Natural killer cell (primary cell): ENCODE results near the gene KIF16B. TPM values are rescaled to one million over a fixed set of nuclear protein-coding genes. Genes with fewer than 3 reads are reported as not detected.
"Not testable (repeated sequence)": the region's sequence is repeated elsewhere in the genome, so short reads cannot be mapped to it uniquely, and the experiment has no call there.

Experiments
- ATAC-seq, 3 donors: fragments of 150-1000 bp in 2 of 3; fragments of 200-7000 bp in 1 of 3; cut with Tn5 transposase; 1 replicate in 1 of 3; 2 replicates in 2 of 3; pipeline ENCODE4 v1.10.0; 2021; ENCODE audit warnings: mild to moderate bottlenecking in 2 of 3, moderate library complexity in 2 of 3
- DNase-seq, 2 donors: peaks; one replicate each; pipeline versions ENCODE4 v3.0.0 to v3.0.0-alpha.2; 2013 to 2021; ENCODE audit warnings: mixed read lengths in 1 of 2
- H3K27ac ChIP-seq: one replicate; pipeline ENCODE4 v1.5.1; 2013; ENCODE audit warnings: mild to moderate bottlenecking, low read length
- H3K27me3 ChIP-seq: one replicate; pipeline ENCODE4 v1.6.1; 2013; ENCODE audit warnings: low read length; ENCODE audit not compliant: control insufficient read depth, insufficient read depth
- H3K36me3 ChIP-seq: one replicate; pipeline ENCODE4 v1.6.1; 2013; ENCODE audit warnings: low read length; ENCODE audit not compliant: control insufficient read depth, insufficient read depth
- H3K4me1 ChIP-seq: one replicate; pipeline ENCODE4 v1.6.1; 2013; ENCODE audit warnings: low read length; ENCODE audit not compliant: control insufficient read depth, insufficient read depth
- H3K4me3 ChIP-seq: one replicate; pipeline ENCODE4 v1.5.1; 2013; ENCODE audit warnings: low read length
- H3K9me3 ChIP-seq: one replicate; pipeline ENCODE4 v1.6.1; 2013; ENCODE audit warnings: low read length; ENCODE audit not compliant: control insufficient read depth, insufficient read depth
- H3K27ac Mint-ChIP-seq, 2 donors: one replicate each; pipeline ENCODE4 v1.8.0; 2022; ENCODE audit warnings: mild to moderate bottlenecking in 2 of 2, mixed read lengths in 2 of 2, moderate library complexity in 1 of 2
- H3K27me3 Mint-ChIP-seq, 2 donors: one replicate each; pipeline ENCODE4 v1.8.0; 2022; ENCODE audit warnings: low read depth in 2 of 2, mixed read lengths in 2 of 2
- H3K36me3 Mint-ChIP-seq: one replicate; pipeline ENCODE4 v1.8.0; 2022; ENCODE audit warnings: mixed read lengths
- H3K4me1 Mint-ChIP-seq, 2 donors: one replicate each; pipeline ENCODE4 v1.8.0; 2022; ENCODE audit warnings: mixed read lengths in 2 of 2
- H3K4me3 Mint-ChIP-seq: one replicate; pipeline ENCODE4 v1.8.0; 2022; ENCODE audit warnings: mild to moderate bottlenecking, moderate library complexity, mixed read lengths
- H3K9me3 Mint-ChIP-seq, 2 donors: one replicate each; pipeline ENCODE4 v1.8.0; 2022; ENCODE audit warnings: mixed read lengths in 2 of 2
- WGBS: methylation state at CpG from one replicate; pipeline ENCODE4 v1.1.7; 2013; ENCODE audit warnings: missing lambda C conversion rate; ENCODE audit not compliant: insufficient coverage; 5-methylcytosine and 5-hydroxymethylcytosine counted together
- intact Hi-C: fragments of 100-400 bp; cut with micrococcal nuclease; formaldehyde crosslinking; loops from one replicate; pipeline ENCODE4 v1.14.2; 2022
- total RNA-seq, 4 donors: library from RNA; stranded (reverse); fragments of 120-200 nt in 1 of 4; gene quantifications; one replicate each; pipeline versions ENCODE4 v1.2.3 to v1.2.4, GENCODE V29; 2013 to 2022
- TF ChIP-seq, protein P1 (sequence below): fragments of 200-600 bp; IDR thresholded peaks from one replicate; pipeline ENCODE4 v1.8.0; 2022; ENCODE audit warnings: antibody characterized with exemption

KIF16B gene
- total RNA-seq, 3 donors from 2014 or later (not counting 1 experiment from before 2014, with no cell fraction given), result 3.9 to 11.8 (median 9.2) TPM

GRCh38 chr20:16606468-16607070 is 33.3 kb upstream of the KIF16B start:
- no peak overlapping the region for H3K27ac Mint-ChIP-seq
- no peaks in the 10 kb centered on the region for H3K4me1 ChIP-seq
- H3K27me3 ChIP-seq, result no peaks in the 10 kb centered on the region
- H3K27ac ChIP-seq, result no peak overlapping the region
- no peaks in the 10 kb centered on the region for H3K36me3 ChIP-seq
- H3K9me3 Mint-ChIP-seq, result no peaks in the 10 kb centered on the region
- ATAC-seq (no peak), DNase-seq (no peak)
- H3K27me3 Mint-ChIP-seq, result peaks cover 0 to 18% of the 10 kb centered on the region in 2 donors
- H3K9me3 ChIP-seq, result no peaks in the 10 kb centered on the region
- TF ChIP-seq, protein P1, sequence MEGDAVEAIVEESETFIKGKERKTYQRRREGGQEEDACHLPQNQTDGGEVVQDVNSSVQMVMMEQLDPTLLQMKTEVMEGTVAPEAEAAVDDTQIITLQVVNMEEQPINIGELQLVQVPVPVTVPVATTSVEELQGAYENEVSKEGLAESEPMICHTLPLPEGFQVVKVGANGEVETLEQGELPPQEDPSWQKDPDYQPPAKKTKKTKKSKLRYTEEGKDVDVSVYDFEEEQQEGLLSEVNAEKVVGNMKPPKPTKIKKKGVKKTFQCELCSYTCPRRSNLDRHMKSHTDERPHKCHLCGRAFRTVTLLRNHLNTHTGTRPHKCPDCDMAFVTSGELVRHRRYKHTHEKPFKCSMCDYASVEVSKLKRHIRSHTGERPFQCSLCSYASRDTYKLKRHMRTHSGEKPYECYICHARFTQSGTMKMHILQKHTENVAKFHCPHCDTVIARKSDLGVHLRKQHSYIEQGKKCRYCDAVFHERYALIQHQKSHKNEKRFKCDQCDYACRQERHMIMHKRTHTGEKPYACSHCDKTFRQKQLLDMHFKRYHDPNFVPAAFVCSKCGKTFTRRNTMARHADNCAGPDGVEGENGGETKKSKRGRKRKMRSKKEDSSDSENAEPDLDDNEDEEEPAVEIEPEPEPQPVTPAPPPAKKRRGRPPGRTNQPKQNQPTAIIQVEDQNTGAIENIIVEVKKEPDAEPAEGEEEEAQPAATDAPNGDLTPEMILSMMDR, result no peak
- no peak overlapping the region for H3K4me3 ChIP-seq
- H3K36me3 Mint-ChIP-seq, result no peaks in the 10 kb centered on the region
- WGBS, result 84% methylated on average over 3 of the region's 3 CpGs
- no peak overlapping the region for H3K4me3 Mint-ChIP-seq
- no peaks in the 10 kb centered on the region for H3K4me1 Mint-ChIP-seq
- intact Hi-C loops, result no loop called here

- no peaks in the 10 kb centered on the region for H3K36me3 ChIP-seq
- no peaks in the 10 kb centered on the region for H3K4me1 Mint-ChIP-seq
- no peak overlapping the region for H3K4me3 ChIP-seq
- intact Hi-C loops, result no loop called here
- no peaks in the 10 kb centered on the region for H3K4me1 ChIP-seq
- no peak for DNase-seq
- no peak overlapping the region for H3K27ac ChIP-seq
- H3K27me3 ChIP-seq, result no peaks in the 10 kb centered on the region
- peaks cover 0 to 10% of the 10 kb centered on the region in 2 donors for H3K27me3 Mint-ChIP-seq
- H3K36me3 Mint-ChIP-seq, result no peaks in the 10 kb centered on the region
- H3K4me3 Mint-ChIP-seq, result no peak overlapping the region
- WGBS, result 98% methylated on average over 2 of the region's 2 CpGs
- H3K9me3 Mint-ChIP-seq, result no peaks in the 10 kb centered on the region
- TF ChIP-seq, protein P1, result no peak
- H3K9me3 ChIP-seq, result no peaks in the 10 kb centered on the region
- no peak for ATAC-seq
- no peak overlapping the region for H3K27ac Mint-ChIP-seq
Measured at GRCh38 chr20:16601047-16601446, 27.8 kb upstream of the KIF16B start.

GRCh38 chr20:16599257-16599656 is 26.0 kb upstream of the KIF16B start:
- Histone ChIP-seq H3K27me3 (no peaks in the 10 kb centered on the region), H3K36me3 (no peaks in the 10 kb centered on the region), H3K4me1 (no peaks in the 10 kb centered on the region), H3K27ac (no peak overlapping the region), H3K4me3 (no peak overlapping the region), H3K9me3 (no peaks in the 10 kb centered on the region)
- 55% methylated on average over 2 of the region's 3 CpGs for WGBS
- Mint-ChIP-seq H3K9me3 (no peaks in the 10 kb centered on the region), H3K4me3 (no peak overlapping the region), H3K27me3 (peaks cover under 1 to 15% of the 10 kb centered on the region in 2 donors), H3K36me3 (no peaks in the 10 kb centered on the region), H3K4me1 (no peaks in the 10 kb centered on the region), H3K27ac (no peak overlapping the region)
- TF ChIP-seq, protein P1, result no peak
- intact Hi-C loops, result no loop called here
- DNase-seq, result no peak
- ATAC-seq, result no peak

- Mint-ChIP-seq H3K27ac (no peak overlapping the region), H3K36me3 (no peaks in the 10 kb centered on the region), H3K27me3 (peaks cover 10 to 16% of the 10 kb centered on the region in 2 donors), H3K4me3 (no peak overlapping the region), H3K9me3 (no peaks in the 10 kb centered on the region), H3K4me1 (no peaks in the 10 kb centered on the region)
- Histone ChIP-seq H3K9me3 (no peaks in the 10 kb centered on the region), H3K27ac (no peak overlapping the region), H3K27me3 (no peaks in the 10 kb centered on the region), H3K4me3 (no peak overlapping the region), H3K4me1 (no peaks in the 10 kb centered on the region), H3K36me3 (no peaks in the 10 kb centered on the region)
- no peak for ATAC-seq
- DNase-seq, result no peak
- WGBS, result 74% methylated on average over 4 of the region's 5 CpGs
- TF ChIP-seq, protein P1, result no peak
- intact Hi-C loops, result no loop called here
Measured at GRCh38 chr20:16596991-16597390, 23.7 kb upstream of the KIF16B start.

GRCh38 chr20:16596404-16596803 is 23.2 kb upstream of the KIF16B start:
- H3K9me3 ChIP-seq, H3K4me3 ChIP-seq, intact Hi-C loops, H3K27ac Mint-ChIP-seq, H3K9me3 Mint-ChIP-seq, H3K4me1 ChIP-seq, H3K36me3 ChIP-seq, H3K4me1 Mint-ChIP-seq, H3K4me3 Mint-ChIP-seq, DNase-seq, H3K27ac ChIP-seq, H3K36me3 Mint-ChIP-seq, H3K27me3 ChIP-seq, ATAC-seq: not testable (repeated sequence)
- WGBS, result 83% methylated on average over 3 of the region's 3 CpGs
- H3K27me3 Mint-ChIP-seq, result peaks cover 14 to 15% of the 10 kb centered on the region in 2 donors
